HFF-Myc (cell line): ENCODE results near the gene TSNAXIP1.
"Not testable (repeated sequence)": the region's sequence is repeated elsewhere in the genome, so short reads cannot be mapped to it uniquely, and the experiment has no call there.

Experiments used
- DNase-seq: peaks from one replicate; pipeline ENCODE4 v3.0.0-alpha.2; 2011; ENCODE audit warnings: low read depth; ENCODE audit errors: extremely low read depth
- H3K4me3 ChIP-seq: replicated peaks from 2 replicates; pipeline ENCODE4 v1.5.1; 2011; ENCODE audit warnings: low read depth, mild to moderate bottlenecking, control low read depth, low read length
- TF ChIP-seq, protein P1 (sequence below): IDR thresholded peaks from 2 replicates; pipeline ENCODE4 v1.5.1; 2012; ENCODE audit warnings: mild to moderate bottlenecking, low read depth, low read length, control low read depth; ENCODE audit errors: missing control alignments

Gene TSNAXIP1

DNA sequence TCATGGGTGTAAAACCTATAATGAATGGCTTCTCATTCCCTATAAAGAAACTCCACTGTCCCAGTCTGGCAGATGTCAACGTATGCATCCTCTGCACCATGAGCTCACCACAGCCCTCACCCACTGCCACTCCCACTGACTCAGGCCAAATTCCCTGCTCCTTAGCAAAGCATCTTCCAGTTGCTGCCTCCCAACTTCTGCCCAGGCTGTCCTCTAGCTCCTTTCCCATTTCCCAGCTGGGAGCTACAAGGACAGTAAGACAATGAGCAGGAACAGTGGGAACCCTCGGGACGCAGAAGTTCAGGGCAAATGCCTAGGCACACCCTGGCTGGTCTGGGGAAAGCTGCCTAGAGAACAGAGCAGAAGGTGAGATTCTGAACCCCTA lies 26.3 kb downstream of the TSNAXIP1 start:
- TF ChIP-seq, protein P1, sequence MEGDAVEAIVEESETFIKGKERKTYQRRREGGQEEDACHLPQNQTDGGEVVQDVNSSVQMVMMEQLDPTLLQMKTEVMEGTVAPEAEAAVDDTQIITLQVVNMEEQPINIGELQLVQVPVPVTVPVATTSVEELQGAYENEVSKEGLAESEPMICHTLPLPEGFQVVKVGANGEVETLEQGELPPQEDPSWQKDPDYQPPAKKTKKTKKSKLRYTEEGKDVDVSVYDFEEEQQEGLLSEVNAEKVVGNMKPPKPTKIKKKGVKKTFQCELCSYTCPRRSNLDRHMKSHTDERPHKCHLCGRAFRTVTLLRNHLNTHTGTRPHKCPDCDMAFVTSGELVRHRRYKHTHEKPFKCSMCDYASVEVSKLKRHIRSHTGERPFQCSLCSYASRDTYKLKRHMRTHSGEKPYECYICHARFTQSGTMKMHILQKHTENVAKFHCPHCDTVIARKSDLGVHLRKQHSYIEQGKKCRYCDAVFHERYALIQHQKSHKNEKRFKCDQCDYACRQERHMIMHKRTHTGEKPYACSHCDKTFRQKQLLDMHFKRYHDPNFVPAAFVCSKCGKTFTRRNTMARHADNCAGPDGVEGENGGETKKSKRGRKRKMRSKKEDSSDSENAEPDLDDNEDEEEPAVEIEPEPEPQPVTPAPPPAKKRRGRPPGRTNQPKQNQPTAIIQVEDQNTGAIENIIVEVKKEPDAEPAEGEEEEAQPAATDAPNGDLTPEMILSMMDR, result no peak
- peak overlapping the region; percentile 62 for H3K4me3 ChIP-seq
- no peak for DNase-seq

DNA sequence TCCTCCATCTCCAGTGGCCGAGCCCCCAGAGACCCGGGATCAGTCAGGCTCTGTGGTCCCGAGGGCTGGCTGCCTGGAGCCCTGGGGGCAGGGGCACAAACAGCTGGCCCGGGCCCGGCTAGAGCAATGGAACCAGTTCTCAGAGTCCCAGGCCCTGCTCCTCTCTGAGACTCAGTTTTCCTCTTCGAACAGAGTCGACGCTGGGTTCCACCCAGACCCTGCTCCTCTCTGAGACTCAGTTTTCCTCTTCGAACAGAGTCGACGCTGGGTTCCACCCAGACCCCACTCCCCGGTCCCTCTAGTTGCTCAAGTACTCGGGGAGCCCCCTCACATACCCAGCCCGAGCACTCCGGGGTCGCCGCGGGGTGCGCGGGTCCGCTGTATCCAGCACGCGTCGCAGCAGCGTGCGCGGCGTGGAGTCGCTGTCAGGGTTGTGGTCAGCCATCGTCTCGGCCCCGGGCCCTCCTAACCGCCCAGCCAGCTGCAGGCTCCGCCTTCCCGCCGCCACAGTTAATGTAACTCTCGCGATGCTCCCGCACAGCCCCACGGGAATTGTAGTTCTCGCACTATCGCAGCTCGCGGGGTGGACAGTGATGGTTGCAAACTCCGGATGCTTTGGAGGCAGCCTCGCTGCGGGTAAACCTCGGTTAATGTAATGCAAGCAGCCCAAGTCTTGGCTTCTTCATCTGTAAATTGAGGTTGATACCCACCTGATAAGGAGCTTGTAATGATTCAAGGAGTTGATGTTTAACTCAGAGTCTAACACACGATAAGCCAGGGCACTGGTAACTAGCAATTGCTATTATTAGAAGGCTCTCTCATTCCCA lies 26.9 kb downstream of the TSNAXIP1 start:
- DNase-seq, result peak; percentile 76
- peak overlapping the region; percentile 62 for H3K4me3 ChIP-seq
- TF ChIP-seq, protein P1, result no peak

DNA sequence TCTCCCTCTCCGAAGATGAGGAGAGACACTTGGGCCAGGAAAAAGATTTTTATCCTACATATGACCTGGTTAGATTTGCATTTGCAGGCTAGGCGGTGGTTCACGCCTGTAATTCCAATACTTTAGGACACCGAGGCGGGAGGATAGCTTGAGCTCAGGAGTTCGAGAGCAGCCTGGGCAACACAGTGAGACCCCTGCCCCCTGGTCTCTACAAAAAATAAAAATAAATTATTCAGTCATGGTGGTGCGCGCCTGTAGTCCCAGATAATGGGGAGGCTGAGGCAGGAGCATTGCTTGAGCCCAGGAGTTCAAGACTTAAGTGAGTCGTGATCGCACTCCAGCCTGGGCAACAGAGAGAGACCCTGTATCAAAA lies 27.5 kb downstream of the TSNAXIP1 start:
- TF ChIP-seq, protein P1, result no peak
- peak overlapping the region; percentile 62 for H3K4me3 ChIP-seq
- no peak for DNase-seq

DNA sequence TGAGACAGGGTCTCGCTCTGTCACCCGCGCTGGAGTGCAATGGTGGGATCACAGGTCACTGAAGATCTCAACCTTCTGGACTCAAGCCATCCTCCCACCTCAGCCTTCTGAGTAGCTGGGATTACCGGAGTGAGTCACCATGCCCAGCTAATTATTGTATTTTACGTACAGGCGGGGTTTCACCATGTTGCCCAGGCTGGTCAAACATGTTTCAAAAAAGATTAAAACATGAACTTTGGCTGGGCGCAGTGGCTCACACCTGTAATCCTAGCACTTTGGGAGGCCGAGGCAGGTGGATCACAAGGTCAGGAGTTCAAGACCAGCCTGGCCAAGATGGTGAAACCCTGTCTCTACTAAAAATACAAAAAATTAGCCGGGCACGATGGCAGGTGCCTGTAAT lies 30.5 kb downstream of the TSNAXIP1 start:
- not testable (repeated sequence) for DNase-seq, H3K4me3 ChIP-seq

DNA sequence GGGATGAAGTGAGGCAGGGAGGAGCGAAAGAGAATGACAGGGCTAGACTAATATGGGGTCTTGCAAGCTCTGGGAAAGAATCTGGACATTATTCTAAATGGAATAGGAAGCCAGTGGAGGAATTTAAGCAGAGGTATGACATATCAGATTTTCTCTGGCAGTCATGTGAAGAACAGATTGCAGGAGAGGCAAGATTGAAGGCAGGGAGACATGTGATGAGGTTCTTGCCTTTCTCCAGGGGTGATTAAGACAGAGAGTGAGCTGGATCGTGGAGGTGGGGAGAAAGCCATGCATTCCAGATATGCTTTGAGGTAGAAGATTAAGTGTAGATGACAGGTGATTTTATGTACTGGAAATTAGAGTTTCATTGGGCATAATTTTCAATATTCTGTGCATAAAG lies 31.1 kb downstream of the TSNAXIP1 start:
- TF ChIP-seq, protein P1, result no peak
- DNase-seq, result no peak
- no peak overlapping the region for H3K4me3 ChIP-seq

DNA sequence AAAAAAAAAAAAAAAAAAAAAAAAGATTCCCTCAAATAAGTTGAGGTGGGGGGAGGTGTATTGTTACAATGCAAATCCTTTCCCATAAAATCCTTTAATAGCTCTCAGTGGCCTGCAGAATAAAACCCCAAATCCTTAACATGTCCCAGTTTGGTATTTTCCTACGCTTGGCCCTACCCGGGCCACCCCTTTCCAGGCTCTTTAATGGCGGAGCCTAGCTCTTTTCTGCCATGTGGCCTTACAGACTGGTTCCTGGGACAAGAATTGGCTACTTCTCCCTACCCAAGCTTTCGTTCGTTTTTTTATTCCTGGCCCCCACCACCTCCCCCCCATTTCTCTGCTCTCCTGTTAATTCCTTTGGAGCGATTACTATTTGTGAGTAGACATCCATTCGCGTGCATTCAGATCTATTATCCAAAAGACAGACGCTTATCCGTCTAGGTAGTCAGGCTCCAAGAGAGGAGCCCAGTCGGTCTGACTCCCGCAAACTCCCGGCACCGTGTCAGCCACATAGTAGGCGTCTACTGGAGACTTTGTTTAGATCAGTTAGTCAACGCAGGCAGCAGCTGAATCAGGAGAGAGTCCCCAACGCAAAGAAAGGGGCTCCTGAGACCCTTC lies 34.6 kb downstream of the TSNAXIP1 start:
- TF ChIP-seq, protein P1, result no peak
- H3K4me3 ChIP-seq, result peak overlapping the region; percentile 99
- no peak for DNase-seq

DNA sequence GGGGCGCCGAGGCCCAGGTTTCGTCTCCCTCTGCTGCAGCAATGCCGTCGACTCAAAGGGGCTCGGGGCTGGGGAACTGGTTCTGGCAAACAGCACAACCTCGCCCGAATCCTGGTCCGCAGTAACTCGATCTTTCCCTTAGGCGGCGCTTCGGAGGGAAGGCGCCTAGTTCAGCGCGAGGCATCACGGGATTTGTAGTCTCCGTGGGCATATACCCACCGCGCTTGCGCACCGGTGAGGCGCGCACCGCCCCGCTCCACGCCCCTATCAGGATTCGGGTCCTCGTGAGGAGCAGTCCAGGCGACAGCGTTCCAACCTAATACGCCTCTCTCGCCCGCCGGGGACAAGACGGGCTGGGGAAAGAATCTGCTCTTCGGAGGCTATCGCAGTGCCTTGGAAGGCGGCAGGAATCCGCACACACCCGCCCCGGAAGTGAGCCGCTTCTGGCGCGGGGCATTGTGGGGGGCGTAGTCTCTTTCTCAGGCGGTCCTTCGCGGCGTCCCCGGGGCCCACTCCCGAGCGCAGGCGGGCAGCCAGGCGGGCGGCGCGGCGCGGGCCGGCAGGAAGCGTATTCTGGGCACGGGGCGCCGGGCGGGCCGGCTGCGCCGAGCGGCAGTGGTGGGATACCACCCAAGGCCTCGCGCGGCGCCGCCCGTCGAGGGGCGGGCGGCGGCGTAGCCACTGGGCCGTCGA lies 35.3 kb downstream of the TSNAXIP1 start, which contains the start of gene THAP11:
TSS of gene THAP11 (plus strand) at position 505 of the 693 bp plus-strand sequence. CDS start 235 bp downstream, outside the sequence.
- TF ChIP-seq, protein P1, result peak; percentile 74
- peak within 1 kb of the TSS; percentile 99 for H3K4me3 ChIP-seq
- DNase-seq, result peak; percentile 91
